Loucy (cell line): Measurements from ENCODE around the gene RNF157.

Experiments used
- EZH2phosphoT487 ChIP-seq: fragments of 200-600 bp; IDR thresholded peaks from 2 replicates; pipeline ENCODE4 v1.6.1; 2018; ENCODE audit warnings: antibody characterized with exemption, mild to moderate bottlenecking, moderate library complexity, borderline replicate concordance
- TF ChIP-seq, protein P1 (sequence below): fragments of 200-600 bp; sonication (generic); conservative IDR thresholded peaks from 2 replicates; pipeline ENCODE4 v1.5.1; 2014; ENCODE audit warnings: mild to moderate bottlenecking, antibody characterized with exemption, low read length

DNA sequence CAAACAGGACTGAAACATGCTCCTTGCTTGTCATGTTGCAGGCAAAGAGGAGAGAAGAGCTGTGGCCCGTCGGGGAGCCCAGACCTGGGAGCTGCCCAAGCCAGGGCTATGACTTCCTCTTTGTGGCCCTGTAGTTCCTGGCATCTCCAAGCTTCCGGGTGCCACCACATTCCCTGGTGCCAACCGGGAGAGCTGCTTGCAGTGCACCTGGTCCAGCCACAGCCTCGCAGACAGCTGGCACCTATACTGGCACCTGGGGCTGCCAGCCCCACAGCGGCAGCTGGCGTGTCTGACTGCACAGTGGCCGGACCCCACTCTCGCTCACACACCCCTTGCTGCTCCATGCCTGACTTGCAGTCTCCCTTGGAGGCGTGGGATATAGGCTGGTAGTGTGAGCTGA is 62.2 kb downstream of the RNF157 start:
- TF ChIP-seq, protein P1, sequence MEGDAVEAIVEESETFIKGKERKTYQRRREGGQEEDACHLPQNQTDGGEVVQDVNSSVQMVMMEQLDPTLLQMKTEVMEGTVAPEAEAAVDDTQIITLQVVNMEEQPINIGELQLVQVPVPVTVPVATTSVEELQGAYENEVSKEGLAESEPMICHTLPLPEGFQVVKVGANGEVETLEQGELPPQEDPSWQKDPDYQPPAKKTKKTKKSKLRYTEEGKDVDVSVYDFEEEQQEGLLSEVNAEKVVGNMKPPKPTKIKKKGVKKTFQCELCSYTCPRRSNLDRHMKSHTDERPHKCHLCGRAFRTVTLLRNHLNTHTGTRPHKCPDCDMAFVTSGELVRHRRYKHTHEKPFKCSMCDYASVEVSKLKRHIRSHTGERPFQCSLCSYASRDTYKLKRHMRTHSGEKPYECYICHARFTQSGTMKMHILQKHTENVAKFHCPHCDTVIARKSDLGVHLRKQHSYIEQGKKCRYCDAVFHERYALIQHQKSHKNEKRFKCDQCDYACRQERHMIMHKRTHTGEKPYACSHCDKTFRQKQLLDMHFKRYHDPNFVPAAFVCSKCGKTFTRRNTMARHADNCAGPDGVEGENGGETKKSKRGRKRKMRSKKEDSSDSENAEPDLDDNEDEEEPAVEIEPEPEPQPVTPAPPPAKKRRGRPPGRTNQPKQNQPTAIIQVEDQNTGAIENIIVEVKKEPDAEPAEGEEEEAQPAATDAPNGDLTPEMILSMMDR = no peak
- no peak for TF ChIP-seq EZH2phosphoT487
